ENCODE data around the gene FHIP1A. TPM values are rescaled to one million over a fixed set of nuclear protein-coding genes. Genes with fewer than 3 reads are reported as not detected.
A peak's percentile ranks its signal among the peaks of the same experiment; 100 is the strongest.
"Not testable (repeated sequence)": the region's sequence is repeated elsewhere in the genome, so short reads cannot be mapped to it uniquely, and the experiment has no call there.

FHIP1A gene
- 1.8 and 5.5 TPM in 2 replicates for total RNA-seq (2014; rRNA removed; shearing (Covaris generic))

DNA sequence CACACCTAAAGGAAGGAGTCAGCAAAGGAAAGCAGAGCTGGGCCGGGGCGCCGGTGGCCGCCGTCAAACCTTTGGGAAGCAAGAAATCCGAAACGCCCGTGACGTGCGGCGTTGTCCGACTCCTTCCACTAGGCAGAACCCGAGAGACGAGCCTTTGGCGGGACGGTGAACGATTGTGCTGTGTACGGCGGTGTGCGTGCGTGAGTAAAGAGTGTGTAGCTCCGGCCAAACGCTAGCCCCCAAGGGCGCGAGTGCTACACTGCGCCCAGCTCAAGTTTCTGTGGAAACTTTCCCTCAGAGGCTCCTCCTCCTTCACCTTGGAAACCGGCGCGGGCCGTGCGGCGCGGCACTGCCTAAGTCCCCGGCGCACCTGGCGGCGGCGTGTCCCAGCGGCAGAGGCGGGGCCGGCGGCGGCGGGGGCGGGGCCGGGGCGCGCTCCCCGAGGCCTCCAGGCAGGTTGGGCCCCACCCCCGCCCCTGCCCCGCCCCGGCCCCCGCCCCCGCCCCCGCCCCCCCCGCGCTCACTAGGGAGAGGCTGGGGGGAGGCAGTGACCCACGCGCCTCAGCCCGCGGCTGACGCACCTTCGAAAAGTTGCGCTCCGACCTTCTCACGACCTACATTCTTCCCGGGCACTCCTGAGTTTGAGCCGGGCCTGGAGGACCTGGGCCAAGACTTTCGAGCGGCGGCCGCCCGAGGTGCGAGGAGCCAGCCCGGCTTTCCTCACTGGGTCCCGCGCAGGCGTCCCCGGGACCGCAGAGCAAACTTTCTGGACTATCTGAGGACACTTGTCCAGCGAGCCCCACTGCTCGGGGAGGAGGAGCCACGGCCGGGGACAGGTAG, at the start of gene FHIP1A:
FHIP1A (plus strand) TSS at position 547 of the 840 bp plus-strand sequence. CDS start 157,084 bp downstream, outside the sequence.
- peak; percentile 85 for DNase-seq (ENCODE audit: low spot score)

DNA sequence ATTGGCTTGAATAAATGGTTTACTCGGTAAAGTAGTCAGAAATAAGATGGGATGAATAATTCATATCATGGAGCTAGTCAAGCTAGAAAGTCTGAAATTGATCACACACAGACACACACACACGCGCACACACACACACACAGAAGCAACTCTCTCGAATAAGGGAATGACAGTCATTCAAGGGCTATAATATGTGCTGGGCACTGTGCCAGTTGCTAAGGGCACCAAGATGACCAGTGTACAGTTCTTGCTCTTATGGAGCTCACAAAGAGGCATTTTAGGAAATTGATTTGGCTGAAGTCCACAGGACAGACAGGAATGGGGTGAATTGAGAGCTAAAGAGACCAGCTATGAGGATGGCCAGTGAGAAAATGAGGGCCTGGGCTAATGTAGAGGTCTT, 49.4 kb upstream of the FHIP1A start:
- no peak for DNase-seq (ENCODE audit: low spot score)

DNA sequence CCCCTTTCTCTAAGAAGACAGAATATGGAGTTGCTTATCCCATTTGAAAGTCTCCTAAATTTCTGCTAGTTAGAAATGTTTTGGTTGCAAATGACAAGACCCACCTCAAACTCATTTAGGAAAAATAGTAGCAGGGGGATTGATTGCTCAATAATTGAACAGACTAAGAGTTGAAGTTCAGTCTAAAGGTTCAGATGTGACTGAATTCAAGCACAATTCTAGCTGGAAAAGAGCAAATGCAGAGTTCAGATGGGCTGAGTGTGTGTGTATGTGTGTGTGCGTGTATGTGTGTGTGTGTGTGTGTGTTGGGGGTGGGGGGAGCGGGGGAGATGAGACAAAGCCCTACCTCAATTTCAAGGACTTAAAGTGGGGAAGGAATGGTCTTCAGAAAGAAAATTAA, 47.9 kb upstream of the FHIP1A start:
- no peak for DNase-seq (ENCODE audit: low spot score)

DNA sequence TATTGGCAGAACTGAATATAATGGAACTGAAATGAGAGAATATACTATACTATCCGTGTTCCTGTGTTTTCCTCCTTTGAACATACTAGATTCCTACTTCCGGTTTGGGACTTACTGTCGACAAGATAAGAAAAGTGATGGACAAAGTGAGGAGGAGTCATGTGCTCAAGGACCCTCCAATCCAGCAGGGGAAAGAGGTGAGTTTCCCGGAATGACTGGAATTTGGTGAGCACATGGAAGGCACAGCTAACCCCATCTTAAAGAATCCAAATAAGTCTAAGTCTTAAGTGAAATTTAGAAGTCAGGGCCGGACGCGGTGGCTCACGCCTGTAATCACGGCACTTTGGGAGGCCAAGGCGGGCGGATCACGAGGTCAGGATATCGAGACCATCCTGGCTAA, 47.0 kb upstream of the FHIP1A start:
- DNase-seq (ENCODE audit: low spot score) = no peak

DNA sequence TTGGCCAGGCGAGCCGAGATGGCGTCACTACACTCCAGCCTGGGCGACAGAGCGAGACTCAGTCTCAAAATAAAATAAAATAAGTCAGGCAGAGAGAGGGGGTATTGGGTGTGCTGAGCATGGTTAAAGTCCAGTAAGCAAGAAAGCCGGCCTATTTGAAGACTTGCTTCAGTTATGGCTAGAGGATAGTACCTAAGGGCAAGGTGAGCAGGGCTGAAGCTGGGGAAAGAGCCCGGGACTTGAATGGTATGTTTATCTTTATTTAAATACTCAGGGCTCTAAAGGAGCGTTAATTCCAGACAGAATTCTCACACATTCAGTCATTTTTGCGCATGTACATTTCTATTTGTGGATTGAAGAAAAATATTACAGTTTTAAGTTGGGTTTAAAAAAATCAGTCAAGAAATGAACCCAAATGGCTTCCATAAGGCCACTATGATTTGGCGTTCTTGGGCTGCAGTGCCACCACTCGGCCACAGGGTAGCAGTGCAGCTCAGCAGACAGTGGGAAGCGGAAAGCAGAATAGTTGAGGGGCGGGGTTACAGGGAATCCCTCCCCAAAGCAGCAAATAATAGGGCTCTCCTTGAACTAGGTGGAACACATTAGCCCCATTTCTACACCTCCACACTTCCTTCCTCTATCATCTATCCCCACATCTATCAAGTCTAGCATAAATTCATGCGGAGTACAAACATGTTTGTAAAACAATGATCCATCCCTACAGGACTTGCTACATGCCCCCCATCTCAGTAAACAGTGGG, 46.4 kb upstream of the FHIP1A start:
- peak; percentile 86 for DNase-seq (ENCODE audit: low spot score)

DNA sequence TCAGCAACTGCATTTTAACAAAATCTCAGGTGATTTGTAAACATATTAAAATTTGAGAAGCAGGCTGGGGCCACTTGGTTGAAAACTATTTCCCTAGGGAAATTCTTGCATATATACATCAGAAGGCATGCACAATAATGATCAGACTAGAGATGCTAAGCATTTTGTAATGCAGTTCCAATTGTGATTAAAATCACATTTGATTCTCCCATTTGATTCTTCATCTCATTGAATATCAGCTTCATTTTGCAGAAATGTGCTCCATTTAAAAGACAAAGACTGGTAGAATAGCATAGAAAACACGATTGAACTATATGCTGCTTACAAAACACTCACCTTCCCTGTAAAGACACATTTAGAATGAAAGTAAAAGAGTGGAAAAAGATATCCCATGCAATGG, 32.4 kb upstream of the FHIP1A start:
- DNase-seq (ENCODE audit: low spot score) = no peak

DNA sequence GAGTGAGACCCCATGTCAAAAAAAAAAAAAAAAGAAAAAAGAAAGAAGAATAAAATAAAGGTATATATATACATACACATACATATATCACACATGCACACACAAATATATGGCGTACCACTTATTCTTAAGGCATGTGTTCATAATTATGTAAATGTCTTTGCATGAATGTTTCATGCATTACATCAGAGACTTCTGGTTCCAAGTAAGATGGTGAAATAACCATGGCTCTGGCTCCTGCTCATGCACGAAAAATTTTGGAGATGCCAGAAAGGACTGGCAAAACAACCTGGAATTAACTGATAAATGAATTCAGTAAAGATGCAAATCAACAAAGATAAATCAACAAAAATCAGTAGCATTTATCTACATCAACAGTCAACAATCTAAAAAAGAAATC, 19.7 kb upstream of the FHIP1A start:
- DNase-seq (ENCODE audit: low spot score) = no peak

DNA sequence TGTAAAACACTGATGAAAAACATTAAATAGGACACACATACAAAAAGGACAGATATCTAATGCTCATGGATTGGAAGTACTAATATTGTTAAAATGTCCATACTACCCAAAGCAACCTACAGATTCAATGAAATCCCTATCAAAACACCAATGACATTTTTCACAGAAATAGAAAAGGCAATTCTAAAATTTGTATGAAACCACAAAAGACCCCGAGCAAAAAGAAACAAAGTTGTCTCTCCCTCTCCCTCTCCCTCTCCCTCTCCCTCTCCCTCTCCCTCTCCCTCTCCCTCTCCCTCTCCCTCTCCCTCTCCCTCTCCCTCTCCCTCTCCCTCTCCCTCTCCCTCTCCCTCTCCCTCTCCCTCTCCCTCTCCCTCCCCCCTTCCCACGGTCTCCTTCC, 19.2 kb upstream of the FHIP1A start:
- DNase-seq (ENCODE audit: low spot score) = not testable (repeated sequence)

DNA sequence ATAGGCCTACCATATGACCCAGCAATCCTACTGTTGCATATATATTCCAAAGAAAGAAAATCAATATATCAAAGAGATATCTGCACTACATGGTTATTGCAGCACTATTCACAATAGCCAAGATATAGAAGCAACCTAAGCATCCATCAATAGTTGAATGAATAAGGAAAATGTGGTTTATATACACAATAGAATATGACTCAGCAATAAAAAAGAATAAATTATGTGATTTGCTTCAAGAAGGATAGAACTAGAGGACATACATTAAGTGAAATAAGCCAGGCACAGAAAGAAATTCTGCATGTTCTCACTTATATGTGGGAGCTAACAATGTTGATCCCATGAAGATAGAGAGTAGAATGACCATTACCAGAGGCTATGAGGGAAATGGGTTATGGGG, 13.1 kb upstream of the FHIP1A start:
- DNase-seq (ENCODE audit: low spot score) = no peak

DNA sequence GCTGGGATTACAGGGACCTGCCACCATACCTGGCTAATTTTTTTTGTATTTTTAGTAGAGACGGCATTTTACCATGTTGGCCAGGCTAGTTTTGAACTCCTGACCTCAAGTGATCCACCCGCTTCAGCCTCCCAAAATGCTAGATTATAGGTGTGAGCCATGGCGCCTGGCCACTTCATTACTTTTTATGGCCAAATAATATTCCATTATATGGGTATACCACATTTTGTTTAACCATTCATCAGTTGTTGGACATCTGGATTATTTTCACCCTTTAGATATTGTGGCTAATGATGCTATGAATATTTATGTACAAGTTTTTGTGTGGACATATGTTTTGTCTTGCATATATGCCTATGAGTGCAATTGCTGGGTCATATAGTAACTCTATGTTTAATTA, 8.6 kb upstream of the FHIP1A start:
- DNase-seq (ENCODE audit: low spot score) = no peak

DNA sequence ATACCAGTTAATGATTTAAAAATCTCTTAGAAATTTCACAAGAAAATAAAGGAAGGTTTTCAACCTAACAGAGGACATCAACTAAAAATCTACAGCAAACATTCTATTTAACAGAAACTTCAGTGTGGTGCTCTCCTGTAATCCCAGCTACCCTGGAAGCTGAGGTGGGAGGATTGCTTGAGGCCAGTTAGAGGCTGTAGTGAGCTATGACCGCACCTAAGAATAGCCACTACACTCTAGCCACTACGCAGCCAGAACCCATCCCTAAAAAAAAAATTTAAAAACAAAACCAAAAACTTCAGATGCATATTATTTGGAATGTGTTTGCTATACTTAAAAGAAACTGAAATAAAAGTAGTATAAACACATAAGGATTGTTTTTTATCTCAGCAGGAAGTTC, 7.2 kb upstream of the FHIP1A start:
- DNase-seq (ENCODE audit: low spot score) = no peak

DNA sequence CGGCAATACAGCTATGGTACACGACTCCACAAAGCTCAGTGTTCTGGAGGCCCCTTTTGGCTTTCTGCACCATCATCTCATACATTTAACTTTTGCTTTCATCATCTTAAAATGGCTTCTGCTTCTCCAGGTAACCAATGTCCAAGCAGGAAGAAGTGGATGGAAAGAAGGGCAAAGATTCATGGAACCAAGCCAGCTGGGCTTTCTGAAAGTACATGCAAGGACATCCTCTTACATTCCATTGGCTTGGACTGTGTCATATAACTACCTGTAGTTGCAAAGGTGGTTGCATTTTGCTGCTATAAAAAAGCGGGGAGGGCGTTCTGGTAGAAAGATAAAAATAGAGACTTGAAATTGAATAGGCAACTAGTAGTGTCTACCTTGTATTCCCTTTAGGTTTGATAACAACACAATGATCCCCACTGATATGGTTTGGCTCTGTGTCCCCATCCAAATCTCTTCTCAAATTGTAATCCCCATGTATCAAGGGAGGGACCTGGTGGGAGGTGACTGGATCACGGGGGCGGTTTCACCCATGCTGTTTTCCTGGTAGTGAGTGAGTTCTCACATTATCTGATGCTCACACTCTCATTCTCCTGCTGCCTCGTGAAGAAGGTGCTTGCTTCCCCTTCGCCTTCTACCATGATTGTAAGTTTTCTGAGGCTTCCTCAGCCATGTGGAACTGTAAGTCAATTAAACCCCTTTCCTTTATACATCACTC, 6.7 kb upstream of the FHIP1A start:
- no peak for DNase-seq (ENCODE audit: low spot score)

DNA sequence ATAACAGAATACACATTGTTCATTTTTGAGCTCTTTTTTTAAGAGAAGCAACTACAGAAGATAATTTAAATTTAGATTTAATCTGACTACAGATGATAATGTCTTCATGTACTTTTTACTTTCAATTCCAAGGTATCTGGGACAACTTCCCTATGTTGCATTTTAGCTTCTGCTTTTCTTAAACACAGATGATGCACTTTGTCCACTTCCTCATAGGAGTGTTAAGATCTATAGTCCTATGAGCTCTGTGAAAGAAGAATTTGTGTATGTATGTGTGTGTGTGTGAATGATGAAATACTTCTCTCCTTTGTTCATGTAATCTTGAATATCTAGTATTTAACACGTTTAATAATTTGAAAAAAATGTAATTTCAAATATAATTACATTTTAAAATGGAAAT, 5.3 kb upstream of the FHIP1A start:
- no peak for DNase-seq (ENCODE audit: low spot score)

DNA sequence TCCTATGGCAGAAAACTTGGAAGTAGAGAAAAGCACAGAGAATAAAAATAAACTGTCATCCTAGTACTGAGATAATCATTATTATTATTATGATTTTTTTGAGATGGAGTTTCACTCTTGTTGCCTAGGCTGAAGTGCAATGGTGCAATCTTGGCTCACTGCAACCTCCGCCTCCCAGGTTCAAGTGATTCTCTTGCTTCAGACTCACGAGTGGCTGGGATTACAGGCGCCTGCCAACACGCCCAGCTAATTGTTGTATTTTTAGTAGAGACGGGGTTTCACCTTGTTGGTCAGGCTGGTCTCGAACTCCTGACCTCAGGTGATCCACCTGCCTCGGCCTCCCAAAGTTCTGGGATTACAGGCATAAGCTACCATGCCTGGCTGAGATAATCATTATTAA, 4.2 kb upstream of the FHIP1A start:
- not testable (repeated sequence) for DNase-seq (ENCODE audit: low spot score)

DNA sequence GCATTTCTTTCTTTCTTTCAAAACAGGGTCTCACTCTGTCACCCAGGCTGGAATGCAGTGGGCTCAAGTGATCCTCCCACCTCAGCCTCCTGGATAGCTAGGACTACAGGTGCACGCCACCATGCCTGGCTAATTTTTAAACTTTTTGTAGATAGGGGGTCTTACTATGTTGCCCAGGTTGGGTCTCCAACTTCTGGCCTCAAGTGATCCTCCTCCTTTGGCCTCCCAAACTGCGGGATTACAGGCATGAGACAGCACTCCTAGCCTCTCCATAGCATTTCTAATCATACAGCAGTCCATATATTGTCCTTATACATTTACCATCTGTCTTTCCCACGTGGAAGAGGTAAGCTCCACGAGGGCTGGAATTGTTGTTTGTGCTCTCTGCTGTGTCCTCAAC, 2.0 kb upstream of the FHIP1A start:
- DNase-seq (ENCODE audit: low spot score) = no peak

DNA sequence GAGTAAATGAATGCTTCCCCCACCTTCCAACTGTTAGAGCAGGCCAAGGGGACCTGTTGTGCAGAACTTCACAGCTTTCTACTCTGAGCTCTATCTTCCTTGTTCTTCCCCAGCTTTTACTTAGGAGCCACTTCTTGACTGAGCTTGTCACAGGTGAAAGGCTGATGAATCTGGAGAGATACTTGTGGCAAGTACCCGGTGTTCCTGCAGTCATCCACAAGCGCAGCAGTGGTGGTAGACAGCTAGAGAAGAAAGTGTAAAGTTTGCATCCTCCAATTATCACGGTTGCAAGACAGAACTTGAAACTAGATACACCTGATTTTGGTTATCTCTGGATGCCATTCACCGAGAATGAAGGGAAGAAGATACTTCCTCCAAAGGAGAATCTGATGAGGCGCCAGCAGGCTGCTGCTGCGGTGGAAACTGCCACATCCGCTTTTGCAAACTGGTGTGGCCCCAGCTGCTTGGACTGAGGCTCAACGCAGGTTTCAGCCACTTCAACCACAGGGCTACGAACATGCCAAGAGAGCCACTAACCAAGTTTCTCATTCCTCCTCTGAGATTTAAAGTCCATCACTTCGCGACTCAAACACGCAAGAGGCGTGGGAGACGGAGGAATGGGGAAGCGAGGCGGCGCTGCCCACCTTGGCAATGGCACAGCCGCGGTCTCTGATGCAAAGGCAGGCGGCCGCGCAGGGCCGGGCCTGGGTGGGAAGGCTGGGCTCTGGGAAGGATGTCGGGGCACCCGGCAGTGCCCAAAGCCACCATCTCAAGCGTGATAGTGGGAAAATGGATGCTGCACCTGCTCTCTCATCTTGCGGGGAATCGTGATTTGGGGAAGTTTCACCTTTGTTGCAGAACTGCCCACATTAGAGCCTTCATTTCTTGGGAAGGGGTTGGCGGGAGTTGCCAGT, 1.3 kb upstream of the FHIP1A start:
- DNase-seq (ENCODE audit: low spot score) = no peak

DNA sequence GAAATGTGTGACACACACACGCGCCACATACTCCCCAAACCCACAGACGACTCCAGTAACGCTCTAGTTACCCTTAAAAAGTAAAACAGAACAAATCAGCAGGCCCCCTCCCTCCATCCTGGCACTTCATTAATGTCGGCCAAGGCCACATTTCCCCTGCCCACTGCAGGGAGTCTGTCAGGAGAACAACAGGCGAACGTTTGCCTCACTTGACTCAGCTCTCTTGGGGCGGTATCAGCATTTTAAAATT, 671 bp upstream of the FHIP1A start:
- DNase-seq (ENCODE audit: low spot score) = no peak

DNA sequence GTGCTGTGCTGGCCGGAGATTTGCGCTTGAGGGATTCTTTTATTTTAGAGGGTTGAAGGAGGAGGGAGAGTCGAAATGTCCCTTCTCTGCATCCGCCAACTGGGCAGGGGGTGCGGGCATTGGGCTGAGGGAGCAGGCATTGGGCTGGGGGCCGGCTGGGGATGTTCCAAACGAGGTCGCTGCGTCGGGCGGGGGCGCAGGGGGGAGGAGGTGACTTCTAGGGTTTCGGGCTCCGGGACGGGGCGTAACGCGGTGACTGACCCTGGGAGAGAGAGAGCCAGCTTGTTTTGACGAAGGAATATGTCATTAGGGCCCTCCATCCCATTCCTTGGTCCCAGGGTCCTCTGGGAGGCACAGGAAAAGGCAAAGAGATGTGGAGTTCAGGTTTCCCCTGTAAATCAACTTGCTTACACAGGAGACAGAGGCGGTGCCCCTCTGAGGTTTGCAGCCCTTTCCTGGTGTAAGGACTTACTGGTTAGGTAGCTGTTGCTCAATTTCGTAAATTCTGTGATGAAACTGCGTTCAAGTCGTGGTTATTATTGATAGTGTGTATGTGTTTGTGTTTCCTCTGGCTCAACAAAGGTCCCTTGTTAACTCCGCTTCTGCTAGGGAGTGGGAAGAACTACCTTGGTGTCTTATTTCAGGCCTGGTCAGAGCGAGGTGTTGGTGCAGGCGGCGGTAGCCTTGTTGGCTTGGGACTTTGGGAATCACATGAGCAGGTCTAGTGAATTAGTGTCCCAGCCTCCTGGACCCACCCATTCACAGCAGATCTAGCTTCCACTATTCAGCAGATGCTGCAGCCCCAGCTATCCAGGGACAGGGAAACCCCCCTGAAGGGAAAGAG, 716 bp downstream of the FHIP1A start:
- DNase-seq (ENCODE audit: low spot score) = peak; percentile 16

DNA sequence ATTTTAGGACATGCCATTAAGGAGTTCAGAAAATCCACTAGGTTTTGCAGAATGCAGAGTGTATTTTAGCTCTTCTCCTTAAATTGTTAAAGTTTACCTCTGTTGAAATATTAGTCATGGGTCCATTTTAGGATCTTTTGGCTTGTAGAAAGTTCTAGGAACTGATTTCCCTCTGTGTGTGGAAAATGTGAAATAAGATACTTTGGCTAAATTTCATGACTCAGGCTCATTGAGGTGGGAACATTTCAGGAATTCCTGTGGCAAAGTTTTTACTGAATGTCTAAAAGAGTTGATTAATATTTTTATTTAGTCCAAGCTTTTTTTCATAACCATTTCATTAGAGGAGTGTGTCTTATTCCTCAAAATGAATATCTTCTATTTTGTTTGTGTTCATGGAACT, 7.0 kb downstream of the FHIP1A start:
- peak; percentile 47 for DNase-seq (ENCODE audit: low spot score)

DNA sequence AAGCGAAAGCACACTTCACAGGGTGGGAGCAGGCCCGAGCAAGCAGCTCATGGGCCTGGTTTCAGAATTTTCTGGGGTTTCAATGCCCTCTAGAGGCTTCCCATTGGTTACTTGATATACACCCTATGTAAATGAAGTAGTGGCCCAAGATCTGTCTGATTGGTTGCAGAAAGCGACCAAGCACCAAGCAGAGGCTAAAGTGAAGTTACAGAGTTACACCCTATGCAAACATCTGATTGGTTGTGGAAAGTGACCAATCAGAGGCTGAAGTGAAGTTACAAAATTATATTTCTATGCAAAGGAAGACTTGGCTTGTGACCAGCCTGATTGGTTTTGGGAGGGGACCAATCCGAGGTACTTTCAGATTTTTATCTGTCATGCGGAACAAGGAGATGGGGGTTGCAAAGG, 8.2 kb downstream of the FHIP1A start:
- peak; percentile 20 for DNase-seq (ENCODE audit: low spot score)

Measured in H4 (cell line).